Measurements from ENCODE around the gene USP37. TPM values are rescaled to one million over a fixed set of nuclear protein-coding genes. Genes with fewer than 3 reads are reported as not detected.

Gene USP37
- total and polyA plus RNA-seq, 2 of the 13 experiments (the other 11 are each of a cell fraction or from before 2014, with no cell fraction given): 6.5 to 30.6 TPM

DNA sequence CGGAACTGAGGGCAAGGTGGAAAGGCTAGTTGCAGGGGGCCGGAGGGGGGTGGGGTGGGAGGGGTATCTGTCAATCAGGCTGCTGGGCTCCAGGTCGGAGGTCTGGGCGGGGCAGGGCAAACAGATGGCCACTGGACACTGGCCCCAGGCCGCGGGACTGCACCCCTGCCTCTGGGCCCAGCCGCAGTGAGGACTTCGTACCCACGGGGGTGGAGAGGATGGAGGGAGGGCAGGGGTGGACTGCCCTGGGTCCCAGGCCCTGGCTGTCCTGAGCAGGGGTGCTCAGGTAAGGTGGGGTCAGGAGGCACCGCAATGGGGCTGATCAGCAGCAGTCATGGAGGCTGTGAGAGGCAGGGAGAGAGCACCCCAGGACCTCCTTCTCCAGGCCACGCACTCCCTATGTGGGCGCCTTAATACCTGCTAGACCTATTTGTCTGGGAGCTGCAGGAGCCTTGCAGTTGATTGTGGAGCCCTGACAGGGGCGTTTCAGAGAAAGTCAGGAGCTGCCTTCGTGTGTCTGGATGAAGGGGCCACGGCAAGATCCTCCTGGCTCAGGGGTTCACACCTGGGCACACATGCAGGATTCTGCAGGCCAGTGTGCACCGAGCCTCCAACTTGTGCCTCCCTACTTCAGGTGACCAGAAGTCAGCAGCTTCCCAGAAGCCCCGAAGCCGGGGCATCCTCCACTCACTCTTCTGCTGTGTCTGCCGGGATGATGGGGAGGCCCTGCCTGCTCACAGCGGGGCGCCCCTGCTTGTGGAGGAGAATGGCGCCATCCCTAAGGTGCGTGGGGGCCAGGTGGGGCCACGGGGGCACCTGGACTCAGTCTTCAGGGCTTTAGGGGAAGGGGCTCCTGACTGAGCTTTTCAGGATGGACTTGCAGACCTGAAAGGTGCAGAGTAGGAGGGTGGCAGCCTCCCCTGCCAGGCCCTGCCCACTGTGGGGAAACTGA is 166.9 kb downstream of the USP37 start (continued):
- no peak for TF ChIP-seq NONO (IDR thresholded peaks at IDR 0.05)
- peak; percentile 92 for TF ChIP-seq NONO (CRISPR knock-in tag; conservative IDR thresholded peaks at IDR 0.05)
- peak; percentile 98 for TF ChIP-seq ZNF451 (CRISPR knock-in tag; IDR thresholded peaks at IDR 0.05)
- TF ChIP-seq RFX1 (IDR thresholded peaks at IDR 0.05): no peak
- TF ChIP-seq, protein P1, sequence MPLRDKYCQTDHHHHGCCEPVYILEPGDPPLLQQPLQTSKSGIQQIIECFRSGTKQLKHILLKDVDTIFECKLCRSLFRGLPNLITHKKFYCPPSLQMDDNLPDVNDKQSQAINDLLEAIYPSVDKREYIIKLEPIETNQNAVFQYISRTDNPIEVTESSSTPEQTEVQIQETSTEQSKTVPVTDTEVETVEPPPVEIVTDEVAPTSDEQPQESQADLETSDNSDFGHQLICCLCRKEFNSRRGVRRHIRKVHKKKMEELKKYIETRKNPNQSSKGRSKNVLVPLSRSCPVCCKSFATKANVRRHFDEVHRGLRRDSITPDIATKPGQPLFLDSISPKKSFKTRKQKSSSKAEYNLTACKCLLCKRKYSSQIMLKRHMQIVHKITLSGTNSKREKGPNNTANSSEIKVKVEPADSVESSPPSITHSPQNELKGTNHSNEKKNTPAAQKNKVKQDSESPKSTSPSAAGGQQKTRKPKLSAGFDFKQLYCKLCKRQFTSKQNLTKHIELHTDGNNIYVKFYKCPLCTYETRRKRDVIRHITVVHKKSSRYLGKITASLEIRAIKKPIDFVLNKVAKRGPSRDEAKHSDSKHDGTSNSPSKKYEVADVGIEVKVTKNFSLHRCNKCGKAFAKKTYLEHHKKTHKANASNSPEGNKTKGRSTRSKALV (CRISPR knock-in tag; IDR thresholded peaks at IDR 0.05): no peak
- peak; percentile 76 for TF ChIP-seq AGO2 (optimal IDR thresholded peaks at IDR 0.05; ENCODE audit: low read depth, low read length)
- TF ChIP-seq, protein P2, sequence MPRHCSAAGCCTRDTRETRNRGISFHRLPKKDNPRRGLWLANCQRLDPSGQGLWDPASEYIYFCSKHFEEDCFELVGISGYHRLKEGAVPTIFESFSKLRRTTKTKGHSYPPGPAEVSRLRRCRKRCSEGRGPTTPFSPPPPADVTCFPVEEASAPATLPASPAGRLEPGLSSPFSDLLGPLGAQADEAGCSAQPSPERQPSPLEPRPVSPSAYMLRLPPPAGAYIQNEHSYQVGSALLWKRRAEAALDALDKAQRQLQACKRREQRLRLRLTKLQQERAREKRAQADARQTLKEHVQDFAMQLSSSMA (CRISPR knock-in tag; IDR thresholded peaks at IDR 0.05): peak; percentile 95
- TF ChIP-seq, protein P3, sequence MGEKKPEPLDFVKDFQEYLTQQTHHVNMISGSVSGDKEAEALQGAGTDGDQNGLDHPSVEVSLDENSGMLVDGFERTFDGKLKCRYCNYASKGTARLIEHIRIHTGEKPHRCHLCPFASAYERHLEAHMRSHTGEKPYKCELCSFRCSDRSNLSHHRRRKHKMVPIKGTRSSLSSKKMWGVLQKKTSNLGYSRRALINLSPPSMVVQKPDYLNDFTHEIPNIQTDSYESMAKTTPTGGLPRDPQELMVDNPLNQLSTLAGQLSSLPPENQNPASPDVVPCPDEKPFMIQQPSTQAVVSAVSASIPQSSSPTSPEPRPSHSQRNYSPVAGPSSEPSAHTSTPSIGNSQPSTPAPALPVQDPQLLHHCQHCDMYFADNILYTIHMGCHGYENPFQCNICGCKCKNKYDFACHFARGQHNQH (CRISPR knock-in tag; IDR thresholded peaks at IDR 0.05): peak; percentile 87; the same call in 1 of the 2 replicates
- TF ChIP-seq, protein P4, sequence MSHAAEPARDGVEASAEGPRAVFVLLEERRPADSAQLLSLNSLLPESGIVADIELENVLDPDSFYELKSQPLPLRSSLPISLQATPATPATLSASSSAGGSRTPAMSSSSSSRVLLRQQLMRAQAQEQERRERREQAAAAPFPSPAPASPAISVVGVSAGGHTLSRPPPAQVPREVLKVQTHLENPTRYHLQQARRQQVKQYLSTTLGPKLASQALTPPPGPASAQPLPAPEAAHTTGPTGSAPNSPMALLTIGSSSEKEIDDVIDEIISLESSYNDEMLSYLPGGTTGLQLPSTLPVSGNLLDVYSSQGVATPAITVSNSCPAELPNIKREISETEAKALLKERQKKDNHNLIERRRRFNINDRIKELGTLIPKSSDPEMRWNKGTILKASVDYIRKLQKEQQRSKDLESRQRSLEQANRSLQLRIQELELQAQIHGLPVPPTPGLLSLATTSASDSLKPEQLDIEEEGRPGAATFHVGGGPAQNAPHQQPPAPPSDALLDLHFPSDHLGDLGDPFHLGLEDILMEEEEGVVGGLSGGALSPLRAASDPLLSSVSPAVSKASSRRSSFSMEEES (CRISPR knock-in tag; IDR thresholded peaks at IDR 0.05): peak; percentile 75
- no peak for TF ChIP-seq ZFP37 (CRISPR knock-in tag; IDR thresholded peaks at IDR 0.05; ENCODE audit: borderline replicate concordance)
- TF ChIP-seq HNRNPH1 (optimal IDR thresholded peaks at IDR 0.05; ENCODE audit: low read depth, low read length): no peak
- no peak for TF ChIP-seq ZNF264 (CRISPR knock-in tag; IDR thresholded peaks at IDR 0.05)
- TF ChIP-seq RORA (CRISPR knock-in tag; IDR thresholded peaks at IDR 0.05): no peak
- peak; percentile 46; the same call in 1 of the 2 replicates for TF ChIP-seq ZNF616 (CRISPR knock-in tag; IDR thresholded peaks at IDR 0.05; ENCODE audit: low read depth)
- TF ChIP-seq ZNF17 (CRISPR knock-in tag; IDR thresholded peaks at IDR 0.05): no peak; the same call in 1 of the 2 replicates
- peak; percentile 90 for TF ChIP-seq GTF3A (CRISPR knock-in tag; conservative IDR thresholded peaks at IDR 0.05)
- TF ChIP-seq ZNF160 (CRISPR knock-in tag; IDR thresholded peaks at IDR 0.05): peak; percentile 17; the same call in 1 of the 2 replicates
- TF ChIP-seq, protein P5, sequence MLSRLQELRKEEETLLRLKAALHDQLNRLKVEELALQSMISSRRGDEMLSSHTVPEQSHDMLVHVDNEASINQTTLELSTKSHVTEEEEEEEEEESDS (CRISPR knock-in tag; IDR thresholded peaks at IDR 0.05; ENCODE audit: borderline replicate concordance): no peak
- TF ChIP-seq ZNF3 (CRISPR knock-in tag; IDR thresholded peaks at IDR 0.05): no peak
- no peak for TF ChIP-seq ZNF75D (CRISPR knock-in tag; IDR thresholded peaks at IDR 0.05; ENCODE audit: borderline replicate concordance)
- peak; percentile 79 for TF ChIP-seq ZNF678 (CRISPR knock-in tag; IDR thresholded peaks at IDR 0.05)
- 0 out of 2 replicates have a peak, but pooled peaks have one; percentile 68 for TF ChIP-seq EEA1 (CRISPR knock-in tag; IDR thresholded peaks at IDR 0.05; ENCODE audit: borderline replicate concordance)
- no peak for TF ChIP-seq CCAR2 (optimal IDR thresholded peaks at IDR 0.05; ENCODE audit: low read depth, low read length)
- TF ChIP-seq, protein P6, sequence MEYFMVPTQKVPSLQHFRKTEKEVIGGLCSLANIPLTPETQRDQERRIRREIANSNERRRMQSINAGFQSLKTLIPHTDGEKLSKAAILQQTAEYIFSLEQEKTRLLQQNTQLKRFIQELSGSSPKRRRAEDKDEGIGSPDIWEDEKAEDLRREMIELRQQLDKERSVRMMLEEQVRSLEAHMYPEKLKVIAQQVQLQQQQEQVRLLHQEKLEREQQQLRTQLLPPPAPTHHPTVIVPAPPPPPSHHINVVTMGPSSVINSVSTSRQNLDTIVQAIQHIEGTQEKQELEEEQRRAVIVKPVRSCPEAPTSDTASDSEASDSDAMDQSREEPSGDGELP (IDR thresholded peaks at IDR 0.05; ENCODE audit: borderline replicate concordance, low read depth): peak; percentile 96

Data from HepG2 (cell line).